ENCODE data around the gene FHOD3. TPM values are rescaled to one million over a fixed set of nuclear protein-coding genes. Genes with fewer than 3 reads are reported as not detected.

FHOD3 gene
- total and polyA plus RNA-seq, 9 of the 15 experiments (the other 6 are each of a cell fraction or from before 2014, with no cell fraction given), result 0.11 TPM; not detected in 8

- H3K27me3 ChIP-seq (ENCODE audit: control insufficient read depth in 2 of 2, insufficient read depth in 2 of 2, low read length in 2 of 2), result peaks cover 2 to 8% of the 10 kb centered on the region in 2 experiments; a peak in 3 of 5 replicates
- H4K20me1 ChIP-seq (replicated peaks; ENCODE audit: control insufficient read depth, insufficient read depth, low read length), result no peaks in the 10 kb centered on the region
- H3K4me3 ChIP-seq, result no peak overlapping the region
- no peak for TF ChIP-seq NR1H2 (CRISPR knock-in tag; IDR thresholded peaks at IDR 0.05)
- no peak for TF ChIP-seq CGGBP1 (CRISPR knock-in tag; IDR thresholded peaks at IDR 0.05)
- TF ChIP-seq ZNF263 (CRISPR knock-in tag; IDR thresholded peaks at IDR 0.05; ENCODE audit: borderline replicate concordance), result no peak
- no peak for TF ChIP-seq SMAD2 (IDR thresholded peaks at IDR 0.05; ENCODE audit: low read depth, low read length)
- TF ChIP-seq MIER1 (IDR thresholded peaks at IDR 0.05; ENCODE audit: low read depth), result no peak
- TF ChIP-seq, protein P1, sequence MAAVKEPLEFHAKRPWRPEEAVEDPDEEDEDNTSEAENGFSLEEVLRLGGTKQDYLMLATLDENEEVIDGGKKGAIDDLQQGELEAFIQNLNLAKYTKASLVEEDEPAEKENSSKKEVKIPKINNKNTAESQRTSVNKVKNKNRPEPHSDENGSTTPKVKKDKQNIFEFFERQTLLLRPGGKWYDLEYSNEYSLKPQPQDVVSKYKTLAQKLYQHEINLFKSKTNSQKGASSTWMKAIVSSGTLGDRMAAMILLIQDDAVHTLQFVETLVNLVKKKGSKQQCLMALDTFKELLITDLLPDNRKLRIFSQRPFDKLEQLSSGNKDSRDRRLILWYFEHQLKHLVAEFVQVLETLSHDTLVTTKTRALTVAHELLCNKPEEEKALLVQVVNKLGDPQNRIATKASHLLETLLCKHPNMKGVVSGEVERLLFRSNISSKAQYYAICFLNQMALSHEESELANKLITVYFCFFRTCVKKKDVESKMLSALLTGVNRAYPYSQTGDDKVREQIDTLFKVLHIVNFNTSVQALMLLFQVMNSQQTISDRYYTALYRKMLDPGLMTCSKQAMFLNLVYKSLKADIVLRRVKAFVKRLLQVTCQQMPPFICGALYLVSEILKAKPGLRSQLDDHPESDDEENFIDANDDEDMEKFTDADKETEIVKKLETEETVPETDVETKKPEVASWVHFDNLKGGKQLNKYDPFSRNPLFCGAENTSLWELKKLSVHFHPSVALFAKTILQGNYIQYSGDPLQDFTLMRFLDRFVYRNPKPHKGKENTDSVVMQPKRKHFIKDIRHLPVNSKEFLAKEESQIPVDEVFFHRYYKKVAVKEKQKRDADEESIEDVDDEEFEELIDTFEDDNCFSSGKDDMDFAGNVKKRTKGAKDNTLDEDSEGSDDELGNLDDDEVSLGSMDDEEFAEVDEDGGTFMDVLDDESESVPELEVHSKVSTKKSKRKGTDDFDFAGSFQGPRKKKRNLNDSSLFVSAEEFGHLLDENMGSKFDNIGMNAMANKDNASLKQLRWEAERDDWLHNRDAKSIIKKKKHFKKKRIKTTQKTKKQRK (IDR thresholded peaks at IDR 0.05; ENCODE audit: borderline replicate concordance, low read depth, low read length), result no peak
- no peak for TF ChIP-seq RBFOX2 (IDR thresholded peaks at IDR 0.05; ENCODE audit: low read depth, low read length)
- TF ChIP-seq NFIX (CRISPR knock-in tag; IDR thresholded peaks at IDR 0.05; ENCODE audit: low read depth), result no peak
- peak; percentile 7 for TF ChIP-seq NFYB (IDR thresholded peaks at IDR 0.05; ENCODE audit: extremely low read depth, insufficient read length)
- TF ChIP-seq RAD51 (IDR thresholded peaks at IDR 0.05; ENCODE audit: borderline replicate concordance, low read depth), result 0 out of 2 replicates have a peak, but pooled peaks have one; percentile 17
- TF ChIP-seq, protein P2, sequence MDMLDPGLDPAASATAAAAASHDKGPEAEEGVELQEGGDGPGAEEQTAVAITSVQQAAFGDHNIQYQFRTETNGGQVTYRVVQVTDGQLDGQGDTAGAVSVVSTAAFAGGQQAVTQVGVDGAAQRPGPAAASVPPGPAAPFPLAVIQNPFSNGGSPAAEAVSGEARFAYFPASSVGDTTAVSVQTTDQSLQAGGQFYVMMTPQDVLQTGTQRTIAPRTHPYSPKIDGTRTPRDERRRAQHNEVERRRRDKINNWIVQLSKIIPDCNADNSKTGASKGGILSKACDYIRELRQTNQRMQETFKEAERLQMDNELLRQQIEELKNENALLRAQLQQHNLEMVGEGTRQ (CRISPR knock-in tag; IDR thresholded peaks at IDR 0.05), result peak; percentile 58
- no peak for TF ChIP-seq BHLHE40 (IDR thresholded peaks at IDR 0.05; ENCODE audit: low read length)
- no peak for FAIRE-seq
- POLR2A ChIA-PET, result no interaction called here
- H3K9ac ChIP-seq (ENCODE audit: insufficient read depth in 1 of 2, low read depth in 2 of 2, low read length in 2 of 2), result no peak overlapping the region
- no peak overlapping the region for H2AFZ ChIP-seq (ENCODE audit: low read depth, low read length)
- H3K4me1 ChIP-seq (replicated peaks in 1 of 2; ENCODE audit: control insufficient read depth in 2 of 2, insufficient read depth in 2 of 2, low read length in 2 of 2), result no peaks in the 10 kb centered on the region; a peak in 1 of 5 replicates
- H3K9me1 ChIP-seq (ENCODE audit: control insufficient read depth, insufficient read depth, low read length), result no peaks in the 10 kb centered on the region
- no peak for DNase-seq (ENCODE audit: extremely low read depth in 1 of 4, low spot score in 3 of 4)
- no peaks in the 10 kb centered on the region for H3K79me2 ChIP-seq (ENCODE audit: control insufficient read depth, insufficient read depth, low read length)
- in situ Hi-C loops (cut with MboI), result no loop called here
- H3K4me2 ChIP-seq (ENCODE audit: insufficient read depth, low read length), result no peak overlapping the region
- CTCF ChIA-PET (ENCODE audit: low intra/inter-chr PET ratio), result no interaction called here
- intact Hi-C loops (cut with micrococcal nuclease), result no loop called here
- WGBS (ENCODE audit: insufficient coverage, low coverage, missing lambda C conversion rate), result under 1% methylated on average over 6 of the region's 8 CpGs
- H3K27ac ChIP-seq (ENCODE audit: extremely low read depth, low read depth, low read length), result no peak overlapping the region
- H3K36me3 ChIP-seq (ENCODE audit: control insufficient read depth, insufficient read depth, low read length), result no peaks in the 10 kb centered on the region
- no peaks in the 10 kb centered on the region for H3K9me3 ChIP-seq (replicated peaks; ENCODE audit: control insufficient read depth, insufficient read depth, low read depth, low read length)
- no peak for ATAC-seq
- no TSS peak for BruUV-seq (replicated peaks)
These were observed 131.0 kb downstream of the FHOD3 start for GRCh38 chr18:36428431-36429029.

Data from K562 (cell line).